GM21360 (cell line): ENCODE data around the gene SMC1B.
"Not testable (repeated sequence)": the region's sequence is repeated elsewhere in the genome, so short reads cannot be mapped to it uniquely, and the experiment has no call there.

Source experiments
- ATAC-seq: cut with Tn5 transposase; IDR thresholded peaks from one replicate; pipeline ENCODE4 v1.9.1; 2021; ENCODE audit warnings: mild to moderate bottlenecking, moderate library complexity; ENCODE audit not compliant: unreplicated experiment

The SMC1B gene

GRCh38 chr22:45351956-45352355 is 61.4 kb downstream of the SMC1B start:
- ATAC-seq, result no peak

- ATAC-seq, result no peak
Measured at GRCh38 chr22:45349916-45350315, 63.5 kb downstream of the SMC1B start.

DNA sequence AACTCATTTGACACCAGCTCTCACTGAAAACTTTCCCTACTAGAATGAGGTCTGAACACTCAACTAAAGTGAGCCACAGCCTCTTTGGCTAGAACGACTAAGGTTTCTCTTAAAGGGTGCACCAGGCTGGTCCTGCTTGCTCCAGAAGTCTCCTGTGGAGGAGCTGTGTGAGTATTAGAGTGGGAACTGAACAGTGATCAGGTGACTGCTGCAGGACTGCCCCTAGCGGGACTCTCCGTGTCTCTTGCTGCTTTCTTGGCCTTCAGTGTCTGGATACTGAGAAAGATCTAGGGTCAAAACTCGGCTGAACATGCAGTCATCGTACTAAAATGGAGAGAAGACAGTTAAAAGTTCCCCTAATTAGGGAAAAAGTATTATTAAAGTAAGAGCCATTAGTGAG is 69.1 kb downstream of the SMC1B start:
- ATAC-seq, result no peak

DNA sequence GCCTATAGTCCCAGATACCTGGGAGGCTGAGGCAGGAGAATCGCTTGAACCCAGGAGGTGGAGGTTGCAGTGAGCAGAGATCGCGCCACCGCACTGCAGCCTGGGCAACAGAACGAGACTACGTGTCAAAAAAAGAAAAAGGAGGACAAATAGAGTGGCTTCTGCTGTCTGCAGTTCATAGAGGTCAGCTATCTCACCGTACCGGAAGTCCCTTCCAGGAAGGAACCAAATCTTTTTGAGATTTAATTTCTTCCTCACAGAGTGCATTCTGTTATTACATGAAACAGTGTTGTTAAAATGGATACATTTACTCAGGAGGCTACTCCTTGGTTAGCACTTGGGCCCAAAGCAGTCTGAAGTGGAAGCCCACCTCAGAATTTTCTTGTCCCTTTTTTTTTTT is 70.3 kb downstream of the SMC1B start:
- ATAC-seq, result no peak

- no peak for ATAC-seq
Measured at GRCh38 chr22:45341498-45341897, 71.9 kb downstream of the SMC1B start.

GRCh38 chr22:45340323-45340722 is 73.1 kb downstream of the SMC1B start:
- ATAC-seq, result no peak

GRCh38 chr22:45338795-45339194 is 74.6 kb downstream of the SMC1B start:
- ATAC-seq, result no peak

DNA sequence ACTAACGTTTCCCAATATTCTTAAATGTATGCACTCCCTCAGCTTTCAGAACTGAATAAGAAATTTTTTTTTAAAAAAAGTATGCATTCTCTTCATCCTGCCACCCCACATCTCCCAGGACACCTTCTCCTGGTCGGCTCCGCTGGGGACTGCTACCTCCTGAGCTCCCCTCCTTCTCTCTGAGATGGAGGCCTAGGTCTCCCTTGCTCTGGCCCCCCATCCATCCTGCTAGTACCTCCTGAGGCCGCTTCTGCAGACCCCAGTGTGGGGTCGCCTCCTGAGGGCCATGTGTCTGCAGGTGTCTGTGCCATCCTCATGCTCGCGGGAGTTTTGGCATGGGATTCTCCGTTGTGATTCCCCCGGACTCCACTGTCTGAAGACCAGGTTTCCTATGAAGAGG is 75.9 kb downstream of the SMC1B start:
- no peak for ATAC-seq

DNA sequence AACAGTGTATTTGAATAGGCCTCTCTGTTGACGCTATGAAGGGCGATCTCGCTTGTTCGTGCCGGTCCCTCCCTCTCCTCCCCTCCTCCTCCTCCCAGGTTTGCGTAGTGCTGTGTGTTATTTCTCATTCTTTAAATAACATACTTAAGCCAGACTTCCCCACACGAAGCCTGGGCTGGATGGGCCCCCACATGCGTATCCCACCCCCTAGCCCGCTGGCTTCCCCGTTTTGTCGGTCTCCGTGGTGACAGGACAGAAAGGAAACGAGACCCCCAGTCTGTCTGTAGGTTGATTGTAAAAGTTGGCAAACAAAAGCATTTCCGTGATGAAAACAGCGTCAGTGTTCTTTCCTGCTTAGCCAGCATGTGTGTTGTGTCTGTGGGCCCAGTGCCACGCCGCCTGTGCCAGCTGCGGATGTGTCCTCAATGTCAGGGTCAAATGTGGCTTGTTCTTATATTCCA is 76.4 kb downstream of the SMC1B start:
- ATAC-seq, result no peak

DNA sequence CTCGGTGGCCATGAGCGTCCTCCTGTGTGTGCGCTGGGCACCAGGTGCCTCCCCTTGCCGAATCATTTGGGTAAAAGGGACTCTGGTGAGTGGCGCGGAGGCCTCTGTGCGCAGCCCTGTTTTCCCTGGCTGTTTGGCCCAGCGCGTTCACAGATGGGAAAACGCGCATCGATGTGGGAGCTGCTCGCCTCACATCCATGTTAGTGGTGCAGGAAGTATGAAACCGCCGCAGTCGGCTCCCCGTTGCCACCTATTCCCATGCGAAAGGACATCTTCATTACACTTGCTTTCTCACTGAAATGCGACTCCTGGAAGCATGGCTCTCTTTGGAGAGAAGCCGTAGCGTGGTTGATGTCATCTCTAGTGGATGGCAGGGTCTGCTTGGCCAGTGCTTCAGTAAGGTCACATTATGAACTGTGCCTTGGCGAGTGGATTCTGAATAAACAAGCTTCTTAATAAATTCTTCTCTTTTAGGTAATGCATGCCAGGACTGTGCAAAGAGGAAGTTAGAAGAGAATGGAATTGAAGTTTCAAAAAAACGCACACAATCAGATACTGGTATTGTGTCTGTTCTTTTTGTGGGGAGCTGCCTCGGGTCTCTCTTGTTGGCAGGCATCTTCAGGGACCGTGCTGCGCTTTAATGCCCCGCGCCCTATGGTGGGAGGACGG is 77.4 kb downstream of the SMC1B start:
- ATAC-seq, result no peak

DNA sequence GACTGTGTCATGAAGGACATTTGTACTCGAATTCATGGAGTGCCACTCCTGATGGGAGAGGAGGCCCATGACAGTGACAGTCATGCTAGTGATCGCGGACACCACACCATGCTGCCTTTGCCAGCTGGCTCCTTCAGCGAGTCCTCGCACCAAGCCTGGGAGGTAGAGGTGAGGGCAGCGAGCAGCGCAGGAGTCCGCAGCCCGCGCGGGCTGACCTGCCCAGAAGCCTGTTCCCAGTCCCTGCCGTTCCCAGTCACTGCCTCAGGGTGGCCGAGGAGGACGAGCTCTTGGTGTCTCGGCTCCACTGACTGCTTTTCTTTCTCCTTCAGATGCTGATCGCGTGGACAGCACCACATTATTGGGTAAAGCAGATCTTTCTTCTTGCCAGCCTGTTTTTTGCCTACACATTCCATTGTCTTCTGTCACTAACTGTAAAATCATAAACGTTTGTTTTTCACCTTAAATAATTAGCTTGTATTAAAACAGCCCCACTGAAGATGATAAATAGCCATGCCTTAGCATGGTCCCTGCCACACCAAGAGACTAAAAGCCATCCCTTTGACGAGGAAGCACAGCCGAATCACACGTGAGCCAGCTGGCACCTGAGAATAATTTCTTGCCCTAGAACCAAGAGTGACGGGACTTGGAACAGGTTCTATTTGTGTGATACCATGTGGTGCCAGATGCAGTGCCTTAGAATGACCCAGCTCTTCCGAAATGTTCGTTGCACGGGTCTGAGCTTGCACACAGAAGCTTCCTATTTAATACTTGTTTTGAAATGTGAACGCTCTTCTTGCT is 78.2 kb downstream of the SMC1B start:
- no peak for ATAC-seq

- ATAC-seq, result no peak
Measured at GRCh38 chr22:45334528-45334927, 78.9 kb downstream of the SMC1B start.

- no peak for ATAC-seq
Measured at GRCh38 chr22:45334068-45334467, 79.3 kb downstream of the SMC1B start.

- no peak for ATAC-seq
Measured at GRCh38 chr22:45332001-45332400, 81.4 kb downstream of the SMC1B start.

DNA sequence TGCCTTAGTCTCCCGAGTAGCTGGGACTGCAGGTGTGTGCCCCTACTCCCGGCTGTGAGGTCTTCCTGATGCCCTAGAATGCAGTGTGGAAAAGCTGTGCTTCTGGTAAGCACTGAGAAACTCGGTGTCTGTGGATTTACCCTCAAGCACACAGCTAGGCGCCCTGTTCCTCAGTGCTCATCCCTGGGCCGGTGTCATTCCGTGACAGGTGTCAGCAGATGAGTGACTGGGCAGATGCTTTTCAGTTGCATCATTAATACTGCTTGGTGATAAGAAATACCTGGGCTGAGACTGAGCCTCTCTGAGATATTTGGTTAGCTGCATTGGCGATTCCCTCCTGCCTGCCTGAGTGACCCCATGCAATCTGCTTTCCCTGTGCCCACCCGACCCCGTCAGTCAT is 81.9 kb downstream of the SMC1B start:
- no peak for ATAC-seq

DNA sequence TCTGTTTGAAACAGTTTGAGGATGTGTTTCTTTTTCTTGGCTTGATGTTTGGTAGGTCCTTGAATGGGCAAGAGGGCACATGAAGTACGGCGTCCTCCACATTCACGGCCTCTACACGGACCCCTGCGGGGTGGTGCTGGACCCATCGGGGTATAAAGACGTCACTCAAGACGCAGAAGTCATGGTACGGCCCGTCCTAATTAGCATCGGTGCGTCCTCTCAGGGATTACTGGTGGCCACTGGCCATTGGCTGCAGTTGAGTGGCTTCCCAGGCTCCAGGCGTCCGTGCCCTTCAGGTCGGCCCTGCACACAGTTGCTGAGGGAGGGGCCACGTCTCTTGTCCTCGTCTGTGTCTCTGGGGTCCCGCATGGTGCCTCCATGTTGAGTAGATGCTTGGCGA is 82.9 kb downstream of the SMC1B start:
- no peak for ATAC-seq

DNA sequence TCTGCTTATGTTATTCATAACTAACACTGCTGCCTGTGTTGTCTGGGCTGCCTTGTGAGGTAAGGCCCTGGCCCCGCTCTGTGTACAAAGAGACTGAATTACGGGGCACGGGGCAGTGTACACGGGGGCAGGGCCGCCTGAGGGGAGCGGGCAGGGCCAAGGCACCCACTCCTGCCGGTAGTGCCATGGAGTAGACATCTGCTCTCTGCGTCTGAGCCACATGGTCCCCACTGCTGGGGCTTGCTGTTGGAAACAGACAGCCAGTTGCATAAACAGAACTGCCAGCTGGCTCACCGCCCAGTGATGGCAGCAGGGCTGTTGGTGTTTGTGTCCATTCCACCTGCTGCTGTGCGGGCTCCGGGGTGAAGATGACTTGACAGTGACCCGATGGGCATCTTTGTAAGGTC is 83.9 kb downstream of the SMC1B start:
- no peak for ATAC-seq

GRCh38 chr22:45328822-45329529 is 84.4 kb downstream of the SMC1B start:
- no peak for ATAC-seq

DNA sequence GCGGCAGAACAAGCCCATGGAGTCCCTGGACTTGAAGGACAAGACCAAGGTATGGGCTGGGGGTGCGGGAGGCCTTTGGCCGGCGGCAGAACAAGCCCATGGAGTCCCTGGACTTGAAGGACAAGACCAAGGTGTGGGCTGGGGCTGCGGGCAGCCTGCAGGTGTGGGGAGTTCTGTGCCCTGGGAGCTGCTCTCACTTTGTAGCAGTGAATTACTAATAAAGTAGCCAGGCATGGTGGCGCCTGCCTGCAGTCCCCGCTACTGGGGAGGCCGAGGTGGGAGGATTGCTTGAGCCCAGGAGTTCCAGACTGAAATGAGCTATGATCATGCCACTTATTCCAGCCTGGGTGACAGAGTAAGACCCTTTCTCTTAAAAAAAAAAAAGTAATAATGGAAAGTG is 85.1 kb downstream of the SMC1B start:
- not testable (repeated sequence) for ATAC-seq

DNA sequence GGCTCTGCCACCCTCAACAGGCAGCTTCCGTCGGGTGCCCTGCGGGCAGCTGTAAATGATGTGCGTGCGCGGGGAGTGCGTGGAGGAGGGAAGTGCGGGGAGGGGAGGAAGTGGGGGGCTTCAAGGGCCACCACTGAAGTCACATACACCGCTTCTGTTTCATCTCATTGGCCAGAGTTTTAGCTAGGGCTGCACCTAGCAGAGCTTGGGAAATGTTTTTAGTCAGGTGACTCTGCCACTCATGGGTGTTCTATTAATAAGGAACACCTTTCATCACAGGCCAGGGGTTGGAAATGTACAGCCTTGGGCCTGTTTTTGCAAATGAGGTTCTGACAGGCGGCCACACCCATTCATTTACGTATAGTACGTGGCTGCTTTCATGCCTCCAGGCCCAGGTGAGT is 89.1 kb downstream of the SMC1B start:
- ATAC-seq, result no peak

DNA sequence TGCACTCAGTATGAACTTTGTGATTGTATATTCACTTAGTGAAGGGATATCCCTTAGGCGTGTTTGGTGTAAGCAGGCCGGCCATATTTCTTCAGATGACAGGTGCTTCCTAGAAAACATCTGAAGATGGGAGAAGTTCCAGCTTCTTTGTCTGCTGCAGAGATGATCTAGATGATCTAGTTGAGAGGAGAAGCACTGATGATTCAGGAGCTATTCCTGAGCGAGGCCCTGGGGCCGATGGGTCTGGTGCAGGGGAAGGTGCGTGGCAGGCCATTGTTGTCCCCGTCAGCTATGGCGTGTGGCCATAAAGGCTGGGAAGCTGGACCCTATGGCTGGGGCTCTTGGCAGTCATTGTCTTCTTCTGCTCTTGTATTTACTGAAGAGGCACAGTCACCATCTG is 89.7 kb downstream of the SMC1B start:
- no peak for ATAC-seq
